HCT116 (cell line): ENCODE data around the gene CCDC69. TPM values are rescaled to one million over a fixed set of nuclear protein-coding genes. Genes with fewer than 3 reads are reported as not detected.

Experiments
- ATAC-seq: fragments of 200-7000 bp; cut with Tn5 transposase; 2 replicates; pipeline ENCODE4 v1.9.1; 2020; ENCODE audit warnings: mild to moderate bottlenecking, moderate library complexity
- BruUV-seq: library from RNA; stranded (reverse); fragments of 400-500 nt; replicated peaks from 2 replicates; lab custom pipeline; 2021; lab: Mats Ljungman, UMichigan
- CTCF ChIA-PET: fragments of 300-600 bp; sonication (Branson Sonifier 250); formaldehyde crosslinking; loops from one replicate; lab custom pipeline; 2021; ENCODE audit warnings: antibody characterized with exemption; lab: Charles Lee
- POLR2A ChIA-PET: fragments of 300-600, 350-600 bp; sonication (Branson Sonifier 250); formaldehyde crosslinking; loops from one replicate; lab custom pipeline; 2021; ENCODE audit warnings: antibody characterized with exemption; lab: Charles Lee
- RAD21 ChIA-PET, 2 experiments: fragments of 300-600 bp; sonication (Branson Sonifier 250); formaldehyde crosslinking; loops; one replicate each; lab custom pipeline; 2023; ENCODE audit warnings: low total read pairs in 2 of 2; ENCODE audit not compliant: uncharacterized antibody in 2 of 2, unreplicated experiment in 2 of 2, low non-redundant PET in 1 of 2; lab: Charles Lee
- DNase-seq: peaks from one replicate; pipeline ENCODE4 v3.0.0-alpha.2; 2010; ENCODE audit warnings: low read depth, low spot score
- H2AFZ ChIP-seq: fragments of 200-600 bp; shearing (Covaris generic), sonication (generic); 2 replicates; pipeline ENCODE4 v1.6.1; 2017; ENCODE audit warnings: low read depth, mixed run types, mixed read lengths, antibody characterized with exemption, low read length; ENCODE audit not compliant: poor library complexity, severe bottlenecking
- H3K27ac ChIP-seq: 2 replicates; pipeline ENCODE4 v1.5.1; 2012; ENCODE audit warnings: low read depth, low read length
- H3K27me3 ChIP-seq: fragments of 200-600 bp; sonication (generic); 2 replicates; pipeline ENCODE4 v1.6.1; 2016; ENCODE audit warnings: mixed run types, low read length, mixed read lengths; ENCODE audit not compliant: insufficient read depth
- H3K36me3 ChIP-seq, 2 experiments: fragments of 200-500 bp in 1 of 2; fragments of 200-600 bp in 1 of 2; sonication (Bioruptor generic) in 1 of 2; sonication (generic) in 1 of 2; 2 replicates each; pipeline versions ENCODE4 v1.5.1 to v1.6.1; 2014 to 2016; ENCODE audit warnings: low read length in 2 of 2, inconsistent platforms in 1 of 2, mixed read lengths in 1 of 2, mixed run types in 1 of 2; ENCODE audit not compliant: insufficient read depth in 2 of 2, control insufficient read depth in 1 of 2
- H3K4me1 ChIP-seq, 2 experiments: fragments of 200-600 bp in 1 of 2; sonication (generic) in 1 of 2; 2 replicates each; pipeline versions ENCODE4 v1.5.1 to v1.6.1; 2012 to 2017; ENCODE audit warnings: low read length in 2 of 2, inconsistent platforms in 1 of 2, mild to moderate bottlenecking in 1 of 2, mixed read lengths in 1 of 2, mixed run types in 1 of 2, moderate library complexity in 1 of 2; ENCODE audit not compliant: insufficient read depth in 2 of 2, control insufficient read depth in 1 of 2
- H3K4me2 ChIP-seq: fragments of 200-600 bp; sonication (generic); 2 replicates; pipeline ENCODE4 v1.6.1; 2017; ENCODE audit warnings: mixed run types, low read length, mixed read lengths
- H3K4me3 ChIP-seq, 2 experiments: fragments of 200-600 bp in 1 of 2; sonication (generic) in 1 of 2; replicated peaks in 1 of 2; 2 replicates each; pipeline ENCODE4 v1.5.1; 2011 to 2016; ENCODE audit warnings: low read length in 2 of 2, control low read depth in 1 of 2, low read depth in 1 of 2, mild to moderate bottlenecking in 1 of 2, mixed read lengths in 1 of 2, mixed run types in 1 of 2
- H3K79me2 ChIP-seq: fragments of 200-600 bp; sonication (generic); 2 replicates; pipeline ENCODE4 v1.6.1; 2017; ENCODE audit warnings: mild to moderate bottlenecking, mixed run types, low read length, moderate library complexity, mixed read lengths; ENCODE audit not compliant: insufficient read depth
- H3K9ac ChIP-seq: fragments of 200-600 bp; sonication (generic); 2 replicates; pipeline ENCODE4 v1.6.1; 2016; ENCODE audit warnings: low read length, mixed read lengths
- H3K9me2 ChIP-seq: fragments of 200-600 bp; sonication (generic), shearing (Covaris generic); 2 replicates; pipeline ENCODE4 v1.6.1; 2017; ENCODE audit warnings: mixed run types, mild to moderate bottlenecking, moderate library complexity; ENCODE audit not compliant: insufficient read depth
- H3K9me3 ChIP-seq, 2 experiments: fragments of 200-500 bp in 1 of 2; fragments of 200-600 bp in 1 of 2; sonication (Bioruptor generic) in 1 of 2; sonication (generic) in 1 of 2; 2 replicates each; pipeline ENCODE4 v1.6.1; 2014 to 2017; ENCODE audit warnings: low read length in 2 of 2, mixed read lengths in 2 of 2, inconsistent platforms in 1 of 2, low read depth in 1 of 2, mild to moderate bottlenecking in 1 of 2, mixed run types in 1 of 2, moderate library complexity in 1 of 2; ENCODE audit not compliant: control insufficient read depth in 1 of 2, insufficient read depth in 1 of 2
- H4K20me1 ChIP-seq: fragments of 200-600 bp; sonication (generic), shearing (Covaris generic); 2 replicates; pipeline ENCODE4 v1.6.1; 2017; ENCODE audit warnings: mixed run types, mild to moderate bottlenecking, moderate library complexity; ENCODE audit not compliant: insufficient read depth
- CEBPB ChIP-seq: IDR thresholded peaks from 2 replicates; pipeline ENCODE4 v1.6.1; 2012; ENCODE audit warnings: low read depth
- SRF ChIP-seq: IDR thresholded peaks from 2 replicates; pipeline ENCODE4 v1.6.1; 2012; ENCODE audit warnings: low read depth
- intact Hi-C: fragments of 100-400 bp; cut with micrococcal nuclease; formaldehyde crosslinking; loops from 2 replicates; pipeline ENCODE4 v1.10.0; 2022
- total RNA-seq: library from RNA; stranded (reverse); gene quantifications from one replicate; pipeline ENCODE4 v1.2.1, GENCODE V29; 2021; ENCODE audit not compliant: unreplicated experiment
- TF ChIP-seq, protein P1 (sequence below): IDR thresholded peaks from 2 replicates; pipeline ENCODE4 v1.6.1; 2011; ENCODE audit warnings: mild to moderate bottlenecking, low read length, moderate library complexity; ENCODE audit not compliant: insufficient replicate concordance; ENCODE audit errors: extremely low read depth
- TF ChIP-seq, protein P2 (sequence below): IDR thresholded peaks from 2 replicates; pipeline ENCODE4 v1.6.1; 2012
- TF ChIP-seq, protein P3 (sequence below), 3 experiments: fragments of 200-600 bp in 1 of 3; sonication (generic) in 1 of 3; IDR thresholded peaks in 2 of 3; conservative IDR thresholded peaks in 1 of 3; 2 replicates each; pipeline ENCODE4 v1.5.1; 2012 to 2017; ENCODE audit warnings: low read depth in 2 of 3, low read length in 2 of 3, antibody characterized with exemption in 1 of 3, borderline replicate concordance in 1 of 3, control low read depth in 1 of 3, mild to moderate bottlenecking in 1 of 3, mixed read lengths in 1 of 3, mixed run types in 1 of 3, moderate library complexity in 1 of 3; ENCODE audit not compliant: insufficient read depth in 1 of 3

CCDC69 gene
- total RNA-seq, 1 experiment from 2014 or later, result 4.3 TPM

DNA sequence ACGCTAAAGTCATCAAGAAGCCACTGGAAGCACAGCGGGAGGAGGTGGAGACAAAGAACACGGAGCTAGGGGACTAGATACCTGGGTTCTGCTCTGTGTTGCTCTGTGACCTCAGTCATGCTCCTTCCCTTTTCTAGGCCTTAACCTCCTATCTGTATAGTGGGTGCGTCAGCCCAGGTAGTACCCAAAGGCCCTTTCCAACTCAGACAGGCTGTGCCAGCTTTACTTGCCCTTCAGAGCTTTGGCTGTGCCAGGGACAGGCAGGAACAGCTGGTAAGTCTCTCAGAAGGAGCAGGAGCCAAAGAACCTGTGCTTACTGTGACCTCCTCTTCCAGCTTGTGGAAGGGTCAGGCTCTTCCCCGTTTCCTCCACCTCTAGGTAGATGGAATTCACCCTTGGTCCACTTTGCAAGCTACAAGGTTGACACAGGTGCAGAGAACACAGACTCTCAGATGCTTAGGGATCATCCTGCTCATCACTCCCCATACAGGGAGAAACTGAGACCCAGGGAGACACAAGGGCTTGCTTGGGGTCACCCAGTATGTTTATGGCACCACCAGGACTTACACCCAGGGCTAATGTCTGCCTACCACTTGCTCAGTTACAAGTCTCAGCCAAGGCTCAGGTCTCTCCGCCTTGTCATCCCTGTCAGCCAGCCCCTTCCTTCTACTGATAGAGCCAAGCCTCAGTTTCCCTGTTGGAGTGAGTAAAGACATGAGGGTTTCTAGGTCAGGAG lies 1.7 kb downstream of the CCDC69 start:
- H3K9me3 ChIP-seq, result no peaks in the 10 kb centered on the region
- intact Hi-C loops, result no loop called here
- no TSS peak for BruUV-seq
- no peaks in the 10 kb centered on the region for H3K36me3 ChIP-seq
- no peak for ATAC-seq
- ChIA-PET POLR2A (interaction anchor here (1.3 to 2.4 kb wide), 3 partner anchors 8 to 30 kb away, joined by 3 to 15 read pairs (median 4); no protein-coding TSS in a partner anchor), RAD21 (no interaction called here), CTCF (no interaction called here)
- H3K4me2 ChIP-seq, result no peak overlapping the region
- no peaks in the 10 kb centered on the region for H3K79me2 ChIP-seq
- H3K9me2 ChIP-seq, result no peaks in the 10 kb centered on the region
- peaks cover 8 to 23% of the 10 kb centered on the region in 2 experiments; a peak in 3 of 4 replicates for H3K4me1 ChIP-seq
- H4K20me1 ChIP-seq, result no peaks in the 10 kb centered on the region
- no peak overlapping the region for H2AFZ ChIP-seq
- H3K9ac ChIP-seq, result no peak overlapping the region
- TF ChIP-seq SRF (no peak), CEBPB (no peak)
- TF ChIP-seq, protein P1, sequence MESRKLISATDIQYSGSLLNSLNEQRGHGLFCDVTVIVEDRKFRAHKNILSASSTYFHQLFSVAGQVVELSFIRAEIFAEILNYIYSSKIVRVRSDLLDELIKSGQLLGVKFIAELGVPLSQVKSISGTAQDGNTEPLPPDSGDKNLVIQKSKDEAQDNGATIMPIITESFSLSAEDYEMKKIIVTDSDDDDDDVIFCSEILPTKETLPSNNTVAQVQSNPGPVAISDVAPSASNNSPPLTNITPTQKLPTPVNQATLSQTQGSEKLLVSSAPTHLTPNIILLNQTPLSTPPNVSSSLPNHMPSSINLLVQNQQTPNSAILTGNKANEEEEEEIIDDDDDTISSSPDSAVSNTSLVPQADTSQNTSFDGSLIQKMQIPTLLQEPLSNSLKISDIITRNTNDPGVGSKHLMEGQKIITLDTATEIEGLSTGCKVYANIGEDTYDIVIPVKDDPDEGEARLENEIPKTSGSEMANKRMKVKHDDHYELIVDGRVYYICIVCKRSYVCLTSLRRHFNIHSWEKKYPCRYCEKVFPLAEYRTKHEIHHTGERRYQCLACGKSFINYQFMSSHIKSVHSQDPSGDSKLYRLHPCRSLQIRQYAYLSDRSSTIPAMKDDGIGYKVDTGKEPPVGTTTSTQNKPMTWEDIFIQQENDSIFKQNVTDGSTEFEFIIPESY, result no peak
- TF ChIP-seq, protein P2, sequence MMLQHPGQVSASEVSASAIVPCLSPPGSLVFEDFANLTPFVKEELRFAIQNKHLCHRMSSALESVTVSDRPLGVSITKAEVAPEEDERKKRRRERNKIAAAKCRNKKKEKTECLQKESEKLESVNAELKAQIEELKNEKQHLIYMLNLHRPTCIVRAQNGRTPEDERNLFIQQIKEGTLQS, result no peak
- TF ChIP-seq, protein P3, sequence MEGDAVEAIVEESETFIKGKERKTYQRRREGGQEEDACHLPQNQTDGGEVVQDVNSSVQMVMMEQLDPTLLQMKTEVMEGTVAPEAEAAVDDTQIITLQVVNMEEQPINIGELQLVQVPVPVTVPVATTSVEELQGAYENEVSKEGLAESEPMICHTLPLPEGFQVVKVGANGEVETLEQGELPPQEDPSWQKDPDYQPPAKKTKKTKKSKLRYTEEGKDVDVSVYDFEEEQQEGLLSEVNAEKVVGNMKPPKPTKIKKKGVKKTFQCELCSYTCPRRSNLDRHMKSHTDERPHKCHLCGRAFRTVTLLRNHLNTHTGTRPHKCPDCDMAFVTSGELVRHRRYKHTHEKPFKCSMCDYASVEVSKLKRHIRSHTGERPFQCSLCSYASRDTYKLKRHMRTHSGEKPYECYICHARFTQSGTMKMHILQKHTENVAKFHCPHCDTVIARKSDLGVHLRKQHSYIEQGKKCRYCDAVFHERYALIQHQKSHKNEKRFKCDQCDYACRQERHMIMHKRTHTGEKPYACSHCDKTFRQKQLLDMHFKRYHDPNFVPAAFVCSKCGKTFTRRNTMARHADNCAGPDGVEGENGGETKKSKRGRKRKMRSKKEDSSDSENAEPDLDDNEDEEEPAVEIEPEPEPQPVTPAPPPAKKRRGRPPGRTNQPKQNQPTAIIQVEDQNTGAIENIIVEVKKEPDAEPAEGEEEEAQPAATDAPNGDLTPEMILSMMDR (IDR thresholded peaks at IDR 0.05 in 2 of 3, conservative IDR thresholded peaks at IDR 0.05 in 1 of 3; ENCODE audit: borderline replicate concordance in 1 of 3, insufficient read depth in 1 of 3, low read depth in 2 of 3, low read length in 2 of 3), result no peak
- H3K27me3 ChIP-seq, result no peaks in the 10 kb centered on the region
- no peak overlapping the region for H3K27ac ChIP-seq
- no peak overlapping the region for H3K4me3 ChIP-seq
- DNase-seq, result no peak
